ENCODE measurements around the gene RARG.

Gene RARG

GRCh38 chr12:53241623-53242412, 9.8 kb upstream of the RARG start:
- no peak for DNase-seq

DNA sequence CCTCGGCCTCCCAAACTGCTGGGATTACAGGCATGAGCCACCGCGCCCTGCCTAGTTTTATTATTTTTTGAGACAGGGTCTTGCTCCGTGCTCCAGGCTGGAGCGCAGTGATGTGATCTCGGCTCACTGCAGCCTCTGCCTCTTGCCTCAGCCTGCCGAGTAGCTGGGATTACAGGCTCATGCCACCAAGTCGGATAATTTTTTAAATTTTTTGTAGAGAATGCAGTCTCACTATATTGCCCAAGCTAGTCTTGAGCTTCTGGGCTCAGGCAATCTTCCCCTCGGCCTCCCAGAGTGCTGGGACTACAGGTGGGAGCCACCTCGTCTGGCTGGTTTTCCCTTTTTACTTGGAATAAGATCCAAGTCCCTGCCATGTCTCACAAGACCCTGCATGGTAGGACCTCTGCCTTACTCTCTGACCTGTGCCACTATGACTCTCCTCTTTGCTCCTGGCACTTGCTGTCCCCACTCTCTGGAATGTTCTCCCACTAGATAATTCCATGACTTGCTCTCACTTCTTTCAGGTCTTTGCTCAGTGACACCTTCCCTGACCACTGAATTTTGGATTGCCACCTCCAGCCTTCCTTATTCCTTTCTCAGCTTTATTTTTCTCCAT, 7.7 kb upstream of the RARG start:
- DNase-seq: no peak

DNA sequence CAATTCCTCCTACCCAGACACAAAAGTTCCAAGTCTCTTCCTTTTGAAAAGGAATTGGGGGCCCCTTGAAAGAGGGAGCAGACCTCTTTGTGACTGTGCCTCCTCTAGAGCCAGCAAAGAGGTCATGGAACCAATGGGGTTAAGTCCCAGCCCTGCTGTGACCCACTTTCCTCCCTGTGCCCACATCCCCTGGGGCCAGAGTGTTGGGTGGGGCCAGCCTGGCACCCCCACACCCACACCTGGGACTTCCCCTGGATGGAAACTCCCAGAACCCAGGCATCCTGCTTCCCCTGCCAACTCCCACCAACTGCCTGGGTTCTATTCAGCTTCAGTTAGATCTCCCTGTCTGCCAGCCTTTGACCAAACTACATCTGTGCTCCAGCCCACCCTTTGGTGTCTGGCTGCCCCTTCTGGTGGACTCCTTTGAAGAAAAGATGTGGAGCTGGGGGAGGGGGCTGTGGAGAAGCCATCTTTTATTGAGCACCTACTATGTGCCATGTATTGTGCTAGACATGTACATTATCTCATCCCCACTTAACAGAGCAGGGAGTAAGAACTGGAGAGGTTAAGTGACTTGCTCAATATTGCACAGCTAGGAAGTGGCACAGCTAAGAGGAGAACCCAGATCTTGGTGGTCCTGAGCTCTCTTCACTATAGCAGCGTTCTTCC, 4.6 kb upstream of the RARG start:
- DNase-seq: no peak

DNA sequence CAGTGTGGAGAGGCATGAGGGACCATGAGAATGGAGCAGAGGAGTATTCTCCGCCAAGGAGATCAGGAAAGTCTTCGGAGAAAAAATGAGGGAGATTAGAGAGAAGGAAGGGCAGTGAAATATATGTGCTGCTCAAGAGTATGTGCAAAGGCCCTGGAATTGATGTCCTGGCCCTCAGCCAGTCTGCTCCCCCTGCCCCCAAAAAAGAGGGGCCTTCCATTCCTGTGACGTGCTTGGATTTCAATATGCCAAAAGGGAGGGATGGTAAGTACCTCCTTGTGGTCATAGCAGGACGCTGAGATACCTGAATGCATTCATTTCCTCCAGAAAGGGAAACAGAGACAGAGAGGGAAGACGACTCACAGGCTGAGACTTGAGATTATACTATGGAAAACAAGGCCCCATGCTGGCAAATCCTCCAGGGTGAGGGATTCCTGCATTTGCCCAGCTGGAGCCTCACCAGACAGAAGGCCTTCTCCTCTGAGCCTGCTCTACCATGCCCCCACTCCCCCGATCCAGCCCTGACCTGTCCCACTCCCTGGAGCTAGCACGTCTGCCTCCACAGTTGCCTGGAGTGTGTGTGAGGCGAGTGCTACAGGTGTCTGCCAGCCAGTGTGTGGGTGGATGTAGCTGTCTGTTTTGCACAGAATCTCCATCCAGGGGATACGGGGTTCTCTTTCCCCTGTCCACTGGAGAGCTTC, 3.9 kb upstream of the RARG start:
- DNase-seq: no peak

DNA sequence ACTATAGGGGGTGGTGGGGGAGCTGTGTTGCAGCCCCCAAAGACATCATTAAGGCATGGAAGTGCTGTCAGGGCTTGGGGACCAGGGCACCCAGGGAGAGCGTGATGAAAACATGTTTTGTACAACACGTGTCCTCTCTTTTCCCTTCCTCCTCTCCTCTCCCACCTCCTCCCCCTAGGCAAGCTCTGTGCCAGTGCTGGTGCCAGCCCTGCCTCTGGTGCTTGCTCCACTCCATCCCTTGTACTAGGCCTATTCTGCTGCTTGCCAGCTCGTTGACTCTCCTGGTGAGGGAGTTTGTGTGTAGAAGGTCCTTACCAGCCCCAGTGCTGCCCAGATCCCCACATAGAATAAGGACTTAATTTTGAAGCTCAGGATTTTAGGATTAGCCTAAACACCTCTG, 3.2 kb upstream of the RARG start:
- no peak for DNase-seq

GRCh38 chr12:53234271-53234914, 2.4 kb upstream of the RARG start:
- peak; percentile 36 for DNase-seq

DNA sequence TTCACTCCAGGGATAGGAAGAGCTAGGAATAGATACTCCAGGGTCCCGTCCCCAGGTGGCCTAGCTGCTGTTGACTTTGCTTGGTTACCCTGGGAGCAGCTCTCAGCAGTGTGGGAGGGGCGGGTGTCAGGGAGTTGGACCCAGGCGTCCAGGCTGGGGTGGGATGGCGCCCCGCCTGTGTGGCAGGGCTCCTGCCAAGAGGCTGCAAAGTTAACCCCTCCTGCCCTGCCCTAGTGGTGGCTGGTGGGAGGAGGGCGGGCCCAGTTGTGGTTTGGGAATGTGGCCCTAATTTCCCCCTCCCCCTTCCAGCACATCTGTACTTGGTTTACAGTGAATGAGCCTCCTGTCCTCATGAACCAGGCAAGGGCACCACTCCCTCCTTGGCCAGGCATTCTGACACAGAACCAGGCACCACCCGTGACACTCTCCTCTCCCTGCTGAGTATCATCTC, 1.7 kb upstream of the RARG start:
- no peak for DNase-seq

DNA sequence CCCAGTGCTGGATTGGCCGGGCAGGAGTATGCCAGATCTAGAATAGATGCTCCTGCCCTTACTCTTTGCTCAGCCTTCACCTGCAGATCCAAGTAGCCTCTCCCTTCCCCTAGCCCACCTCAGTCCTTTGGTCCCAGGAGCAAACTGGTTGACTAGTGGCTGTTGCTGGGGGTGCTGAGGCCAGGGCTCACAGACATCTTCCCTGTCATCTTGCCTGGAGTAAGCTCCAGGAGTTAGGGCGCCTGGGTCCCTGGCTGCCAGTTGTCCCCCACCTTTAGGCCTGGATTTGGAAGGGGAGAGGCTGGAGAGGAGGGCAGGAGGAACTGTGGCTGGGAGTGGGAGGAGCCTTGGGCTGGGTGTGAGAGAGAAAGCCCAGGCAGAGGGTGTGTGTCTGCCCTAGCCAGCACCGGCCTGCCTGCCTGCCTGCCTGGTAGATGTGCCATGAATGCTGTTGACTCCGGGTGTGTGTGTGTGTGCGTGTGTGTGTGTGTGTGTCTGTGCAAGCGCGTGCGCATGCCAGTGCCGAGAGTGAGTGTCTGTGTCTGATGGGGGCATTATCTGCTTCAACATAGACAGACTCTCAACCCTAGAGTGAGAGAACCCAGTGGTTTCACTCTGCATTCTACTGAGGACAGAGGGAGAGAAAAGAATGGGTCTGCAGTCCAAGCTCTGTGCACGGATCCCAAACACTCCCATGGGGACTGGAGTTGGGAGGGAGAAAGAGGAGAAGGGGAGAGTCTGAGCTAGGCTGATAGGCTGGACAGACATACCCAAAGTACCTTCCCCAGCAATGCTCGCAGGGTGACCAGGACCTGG, 845 bp upstream of the RARG start:
- peak; percentile 50 for DNase-seq

DNA sequence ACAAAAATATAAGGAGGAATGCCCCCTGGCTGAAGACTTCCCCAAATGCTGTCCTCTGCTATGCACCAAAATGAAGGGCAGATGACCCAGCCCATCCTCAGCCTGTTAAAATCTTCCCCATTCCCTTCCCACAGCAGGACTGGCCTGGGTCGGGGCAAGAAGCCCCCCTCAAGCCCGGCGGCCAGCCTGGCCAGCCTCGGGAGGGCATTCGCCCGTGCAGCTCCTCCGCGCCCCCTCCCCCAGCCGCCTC, 413 bp downstream of the RARG start:
- DNase-seq: no peak

GRCh38 chr12:53230108-53230845, 1.7 kb downstream of the RARG start:
- DNase-seq: no peak

- no peak for DNase-seq
These were observed 2.6 kb downstream of the RARG start for GRCh38 chr12:53229454-53229853.

DNA sequence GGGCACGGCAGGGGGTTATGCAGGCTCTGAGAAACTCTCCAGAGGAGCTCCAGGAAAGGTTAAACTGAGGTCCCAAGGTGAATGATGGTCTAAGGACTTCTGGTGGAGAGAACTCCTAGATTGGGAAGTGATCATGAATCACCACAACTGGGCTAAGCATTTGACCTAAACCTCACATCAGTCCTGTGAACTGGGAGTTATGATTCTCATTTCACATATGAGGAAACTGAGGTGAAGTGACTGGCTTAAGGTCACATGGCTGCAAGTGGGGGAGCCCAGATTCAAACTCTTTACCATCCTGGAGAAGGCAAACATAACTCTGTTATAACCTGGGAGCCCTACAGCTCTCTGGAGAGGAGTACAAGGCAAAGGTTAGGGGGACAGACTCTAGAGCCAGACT, 4.2 kb downstream of the RARG start:
- no peak for DNase-seq

GRCh38 chr12:53227341-53227740, 4.7 kb downstream of the RARG start:
- no peak for DNase-seq

DNA sequence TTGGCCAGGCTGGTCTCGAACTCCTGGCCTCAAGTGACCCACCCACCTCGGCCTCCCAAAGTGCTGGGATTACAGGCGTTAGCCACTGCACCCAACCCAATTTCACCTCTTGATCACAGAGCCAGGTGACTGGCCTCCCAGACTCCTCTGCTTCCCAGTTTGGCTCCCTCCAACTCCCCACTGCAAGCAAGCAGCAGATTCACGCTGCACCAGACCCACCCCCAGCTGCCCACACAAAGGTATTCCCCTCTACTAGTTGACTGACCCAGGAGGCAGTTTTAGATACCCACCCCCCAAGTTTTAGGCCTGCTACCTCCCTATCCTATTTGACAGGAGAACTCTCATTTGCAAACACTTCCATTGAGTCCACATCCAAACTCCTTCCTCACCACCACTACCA, 5.2 kb downstream of the RARG start:
- DNase-seq: no peak

DNA sequence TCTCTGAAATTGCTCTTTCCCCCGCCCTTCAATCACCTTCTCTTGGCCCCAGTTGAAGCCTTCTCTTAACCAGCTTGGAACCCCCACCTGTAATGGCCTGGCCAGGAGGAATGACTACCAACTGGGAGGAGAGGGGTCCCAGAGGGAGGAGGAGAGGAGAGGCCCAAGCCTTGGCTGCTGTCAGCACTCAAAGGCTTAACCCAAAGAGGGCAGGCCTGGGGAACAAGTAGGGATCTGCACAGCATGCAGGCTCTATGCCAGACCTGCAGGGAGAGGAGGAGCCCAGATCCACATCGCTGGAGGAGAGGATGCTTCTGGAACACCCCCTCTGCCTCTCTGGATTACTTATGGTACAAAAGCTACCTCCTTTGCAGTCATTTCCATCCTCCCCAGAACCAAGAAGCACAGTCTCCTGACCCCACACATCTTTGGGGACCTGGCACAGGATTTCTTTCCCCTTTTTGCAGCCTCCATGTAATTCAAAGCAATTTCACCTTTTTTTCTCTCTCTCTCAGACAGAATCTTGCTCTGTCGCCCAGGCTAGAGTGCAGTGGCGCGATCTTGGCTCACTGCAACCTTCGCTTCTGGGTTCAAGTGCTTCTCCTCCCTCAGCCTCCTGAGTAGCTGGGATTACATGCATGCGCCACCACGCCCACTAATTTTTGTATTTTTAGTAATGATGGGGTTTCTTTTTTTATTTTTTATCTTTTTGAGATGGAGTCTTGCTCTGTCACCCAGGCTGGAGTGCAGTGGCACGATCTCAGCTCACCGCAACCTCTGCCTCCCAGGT, 6.2 kb downstream of the RARG start:
- peak; percentile 14 for DNase-seq

DNA sequence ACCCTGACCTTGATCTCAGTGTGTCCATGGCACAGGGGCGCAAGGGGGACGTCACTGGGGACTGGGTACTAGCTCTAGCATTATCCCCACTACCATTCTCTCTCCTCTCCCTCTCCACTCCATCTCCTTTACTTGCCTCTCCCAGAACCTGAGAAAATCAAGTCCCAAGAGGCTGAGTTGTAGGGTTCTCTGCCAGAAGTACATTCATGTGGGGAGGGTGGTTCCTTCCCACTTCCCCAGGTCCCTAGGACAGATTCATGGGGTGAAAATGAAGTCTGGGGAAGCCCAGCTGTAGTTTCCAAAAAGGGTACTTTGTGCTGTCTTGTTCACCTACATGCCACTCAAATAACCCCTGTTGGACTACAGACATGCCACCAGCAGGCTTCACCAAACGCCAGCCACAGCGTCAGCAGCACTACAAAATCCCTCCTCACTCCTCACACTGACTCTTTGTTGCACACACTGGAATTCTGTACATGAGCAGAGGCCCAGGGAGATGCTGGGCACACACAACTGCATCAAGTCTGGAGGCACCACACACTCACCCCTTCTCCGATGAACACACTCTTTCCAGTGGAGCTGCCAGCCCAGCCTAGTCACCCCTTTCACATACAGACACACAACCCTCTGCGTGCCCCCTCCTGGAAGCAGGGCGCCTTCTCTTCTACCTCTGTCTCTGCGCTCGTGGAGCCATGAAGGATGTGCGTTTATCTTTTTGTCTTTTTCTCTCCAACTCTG, 6.9 kb downstream of the RARG start:
- no peak for DNase-seq

DNA sequence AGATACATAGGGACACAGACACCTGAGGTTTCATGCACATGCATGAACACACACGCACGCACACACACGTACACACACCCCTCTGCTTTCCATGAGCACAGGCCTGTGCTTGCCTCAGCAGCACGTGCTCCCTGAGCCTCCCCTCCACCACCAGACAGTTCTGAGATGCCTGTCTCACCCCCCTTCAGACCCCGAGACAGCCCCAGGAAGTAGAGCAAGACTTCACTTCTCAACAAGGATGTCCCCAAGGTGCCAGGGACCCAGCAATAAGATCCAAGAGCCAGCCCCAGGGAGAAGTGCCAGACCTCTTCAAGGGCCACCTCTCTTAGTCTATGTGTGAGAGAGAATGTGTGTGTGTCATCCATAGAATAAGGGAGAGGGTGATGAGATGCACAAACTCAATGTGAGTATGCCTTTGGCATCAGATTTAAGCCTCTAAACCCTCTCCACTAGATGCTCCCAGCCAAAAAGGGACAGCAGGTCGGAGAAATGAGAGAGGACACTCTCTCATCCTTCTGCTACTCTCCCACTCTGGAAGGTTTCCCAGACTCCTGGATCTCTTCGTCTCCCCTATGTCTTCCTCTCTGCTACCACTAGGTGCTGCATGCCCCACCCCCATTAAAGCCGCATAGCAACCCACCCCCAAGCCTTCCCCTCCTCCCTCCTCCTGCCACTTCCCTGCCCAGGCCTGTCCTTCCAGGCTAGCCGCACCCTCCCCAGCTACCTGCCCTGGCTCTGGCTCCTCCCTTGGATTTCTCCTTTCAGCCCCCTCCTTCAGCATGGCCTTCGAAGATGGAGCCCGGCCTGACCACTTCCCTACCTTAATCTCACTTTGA, 7.7 kb downstream of the RARG start:
- peak; percentile 63 for DNase-seq

- no peak for DNase-seq
These were observed 8.5 kb downstream of the RARG start for GRCh38 chr12:53223389-53224060.
